GM12891 (cell line): ENCODE data around the gene FARP1.

ENCODE experiments used
- POLR2A ChIP-seq: IDR thresholded peaks from 2 replicates; pipeline ENCODE4 v1.6.1; 2011; ENCODE audit warnings: low read depth, low read length, control low read depth
- TAF1 ChIP-seq: IDR thresholded peaks from 2 replicates; pipeline ENCODE4 v1.6.1; 2011; ENCODE audit warnings: low read depth, low read length, control low read depth

DNA sequence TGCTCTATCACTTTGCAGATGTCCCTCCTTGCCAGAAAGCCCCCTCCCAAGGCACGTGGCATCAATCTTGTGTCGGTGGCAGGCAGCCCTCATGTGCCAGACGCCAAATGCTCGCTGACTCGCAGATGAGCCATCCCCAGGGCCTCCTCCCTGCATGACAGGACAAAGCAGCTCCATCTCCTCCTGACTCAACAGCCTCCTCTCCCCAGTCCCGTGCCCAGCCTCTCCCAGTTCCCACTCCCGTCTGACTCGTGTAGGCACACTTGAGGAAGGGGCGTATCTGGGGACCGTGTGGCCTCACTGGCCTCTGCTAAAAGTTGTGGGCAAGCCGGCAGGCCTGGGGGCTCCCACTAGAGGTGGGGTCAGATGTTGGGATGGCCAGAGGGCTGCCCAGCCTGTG, 300.4 kb downstream of the FARP1 start:
- no peak for TF ChIP-seq POLR2A
- no peak for TF ChIP-seq TAF1
